Duodenal mucosa (tissue), 2 donors: ENCODE data around the gene SVIL.

ENCODE experiments used
- H3K27ac ChIP-seq: one replicate; pipeline ENCODE4 v1.7.0; 2013; ENCODE audit warnings: low read depth, low read length
- H3K27me3 ChIP-seq, 2 donors: one replicate each; pipeline ENCODE4 v1.7.0; 2013; ENCODE audit warnings: low read length in 2 of 2, control low read depth in 1 of 2; ENCODE audit not compliant: insufficient read depth in 2 of 2, control insufficient read depth in 1 of 2
- H3K36me3 ChIP-seq, 2 donors: one replicate each; pipeline ENCODE4 v1.7.0; 2013; ENCODE audit warnings: low read length in 2 of 2, control low read depth in 1 of 2; ENCODE audit not compliant: insufficient read depth in 2 of 2, control insufficient read depth in 1 of 2
- H3K4me1 ChIP-seq, 2 donors: one replicate each; pipeline ENCODE4 v1.7.0; 2013; ENCODE audit warnings: low read length in 2 of 2, control low read depth in 1 of 2; ENCODE audit not compliant: insufficient read depth in 2 of 2, control insufficient read depth in 1 of 2
- H3K4me3 ChIP-seq, 2 donors: one replicate each; pipeline ENCODE4 v1.7.0; 2013; ENCODE audit warnings: low read length in 2 of 2, low read depth in 1 of 2
- H3K9ac ChIP-seq, 2 donors: one replicate each; pipeline ENCODE4 v1.7.0; 2013; ENCODE audit warnings: low read length in 2 of 2, low read depth in 1 of 2
- H3K9me3 ChIP-seq, 2 donors: one replicate each; pipeline ENCODE4 v1.7.0; 2013; ENCODE audit warnings: low read length in 2 of 2, control low read depth in 1 of 2; ENCODE audit not compliant: control insufficient read depth in 1 of 2

The SVIL gene

DNA sequence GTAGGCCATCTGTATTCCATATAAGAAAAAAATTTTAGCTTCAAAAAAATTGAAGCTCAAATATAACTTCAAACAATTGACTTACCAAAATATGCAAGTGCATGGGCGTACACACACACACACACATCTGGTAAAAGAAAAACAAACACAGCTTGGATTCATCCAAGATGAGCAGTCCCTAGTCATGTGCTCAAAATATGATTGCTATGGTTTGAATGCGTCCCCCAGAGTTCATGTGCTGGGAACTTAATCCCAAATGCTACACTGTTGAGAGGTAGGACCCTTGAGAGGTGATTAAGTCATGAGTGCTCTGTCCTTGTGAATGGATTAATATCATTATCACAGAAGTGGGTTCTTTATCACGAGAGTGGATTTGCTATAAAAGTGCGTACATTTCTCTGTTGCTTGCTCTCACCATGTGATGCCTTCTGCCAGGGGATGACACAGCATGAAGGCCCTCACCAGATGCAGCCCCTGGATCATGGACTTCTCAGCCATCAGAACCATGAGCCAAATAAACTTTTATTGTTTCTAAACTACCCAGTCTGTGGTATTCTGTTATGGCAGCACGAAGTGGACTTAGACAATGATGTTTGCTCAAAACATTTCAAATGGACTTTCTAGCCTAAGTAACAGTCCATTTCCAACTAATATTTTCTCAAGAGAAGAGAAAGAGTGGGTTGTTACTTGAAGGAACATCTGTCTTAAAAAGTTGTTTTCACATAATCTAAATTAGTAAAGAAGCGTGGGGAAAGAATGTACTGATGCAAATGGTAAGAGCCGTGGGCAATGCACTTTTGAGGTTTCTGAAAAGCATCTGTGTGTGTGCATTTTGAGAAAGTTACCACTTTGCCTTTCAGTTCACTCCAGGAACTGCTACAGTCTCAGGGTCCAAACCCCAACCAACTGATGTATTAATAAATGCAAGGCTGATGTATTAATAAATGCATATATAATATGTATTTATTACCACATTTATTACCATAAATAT is 15.1 kb upstream of the SVIL start:
- H3K4me3 ChIP-seq: no peak overlapping the region
- no peak overlapping the region for H3K9ac ChIP-seq
- no peaks in the 10 kb centered on the region for H3K36me3 ChIP-seq
- H3K27ac ChIP-seq: no peak overlapping the region
- no peaks in the 10 kb centered on the region for H3K9me3 ChIP-seq
- no peaks in the 10 kb centered on the region for H3K27me3 ChIP-seq
- H3K4me1 ChIP-seq: peaks cover 23 to 25% of the 10 kb centered on the region in 2 donors

DNA sequence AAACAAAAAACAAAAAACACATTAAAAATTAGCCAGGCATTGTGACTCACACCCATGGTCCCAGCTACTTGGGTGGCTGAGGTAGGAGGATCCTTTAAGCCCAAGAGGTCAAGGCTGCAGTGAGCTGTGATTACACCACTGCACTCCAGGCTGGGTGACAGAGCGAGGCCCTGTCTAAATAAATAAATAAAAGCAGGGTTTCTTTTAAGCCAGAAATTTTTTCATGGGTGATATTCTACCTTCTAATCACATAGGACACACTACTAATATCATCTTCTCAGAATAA is 14.2 kb upstream of the SVIL start:
- H3K9me3 ChIP-seq: no peaks in the 10 kb centered on the region
- H3K36me3 ChIP-seq: no peaks in the 10 kb centered on the region
- no peak overlapping the region for H3K9ac ChIP-seq
- H3K27me3 ChIP-seq: no peaks in the 10 kb centered on the region
- peaks cover 23 to 25% of the 10 kb centered on the region in 2 donors for H3K4me1 ChIP-seq
- no peak overlapping the region for H3K4me3 ChIP-seq
- peak overlapping the region; percentile 27 for H3K27ac ChIP-seq

DNA sequence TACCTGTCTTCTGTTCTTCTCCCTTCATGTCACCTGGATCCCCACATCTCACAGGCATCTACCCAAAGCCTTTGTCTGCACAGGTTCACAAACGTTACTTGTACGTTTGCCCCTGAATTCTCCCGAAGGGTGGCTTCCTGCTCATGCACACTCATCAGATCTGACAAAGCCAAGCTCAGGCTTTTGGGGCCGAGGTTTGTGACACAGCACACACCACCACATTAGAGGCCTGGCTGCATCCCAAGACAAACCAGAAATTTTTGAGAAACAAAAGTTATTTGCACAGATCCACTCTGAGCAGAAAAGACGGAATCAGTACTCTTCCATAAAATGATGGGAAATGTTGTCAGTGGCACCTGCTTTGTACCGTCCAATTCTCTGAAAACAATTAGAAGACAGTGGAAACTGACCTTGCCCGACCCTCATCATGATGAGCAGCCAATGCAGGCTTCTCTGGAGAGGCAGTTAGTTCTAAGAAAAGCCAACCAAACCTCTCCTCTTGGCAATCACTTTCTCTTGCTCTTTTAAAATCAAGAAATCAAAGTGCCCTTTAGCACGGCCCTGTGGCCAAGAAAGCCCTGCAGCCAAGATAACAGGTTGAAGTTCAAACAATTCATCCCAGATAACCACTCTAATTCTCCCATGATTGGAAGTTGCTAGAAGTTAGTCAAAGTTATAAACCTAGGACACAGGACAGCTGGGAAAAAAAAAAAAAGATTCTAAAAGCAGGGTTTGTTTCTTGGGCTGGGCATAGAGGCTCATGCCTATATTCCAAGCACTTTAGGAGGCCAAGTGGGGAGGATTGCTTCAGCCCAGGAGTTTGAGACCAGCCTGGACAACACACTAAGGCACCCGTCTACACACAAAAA is 13.6 kb upstream of the SVIL start:
- Histone ChIP-seq H3K36me3 (no peaks in the 10 kb centered on the region), H3K9me3 (no peaks in the 10 kb centered on the region), H3K4me3 (peak overlapping the region; percentile 55 to 57), H3K27ac (peak overlapping the region; percentile 27), H3K9ac (peak overlapping the region; percentile 38 to 41), H3K4me1 (peaks cover 23 to 25% of the 10 kb centered on the region in 2 donors), H3K27me3 (no peaks in the 10 kb centered on the region)

- no peak overlapping the region for H3K27ac ChIP-seq
- no peaks in the 10 kb centered on the region for H3K27me3 ChIP-seq
- no peaks in the 10 kb centered on the region for H3K36me3 ChIP-seq
- H3K4me1 ChIP-seq: peaks cover 23 to 25% of the 10 kb centered on the region in 2 donors
- H3K9me3 ChIP-seq: no peaks in the 10 kb centered on the region
- H3K9ac ChIP-seq: peak overlapping the region in 1 of 2 donors; percentile 8
- H3K4me3 ChIP-seq: peak overlapping the region; percentile 55 to 57
Observed at GRCh38 chr10:29647478-29647877, 12.7 kb upstream of the SVIL start.

- Histone ChIP-seq H3K4me1 (peaks cover 23 to 25% of the 10 kb centered on the region in 2 donors), H3K27ac (no peak overlapping the region), H3K9ac (no peak overlapping the region), H3K27me3 (no peaks in the 10 kb centered on the region), H3K4me3 (peak overlapping the region; percentile 11 to 55), H3K36me3 (no peaks in the 10 kb centered on the region), H3K9me3 (no peaks in the 10 kb centered on the region)
Observed at GRCh38 chr10:29646960-29647461, 12.2 kb upstream of the SVIL start.

GRCh38 chr10:29646238-29646902 is 11.6 kb upstream of the SVIL start:
- Histone ChIP-seq H3K4me1 (peaks cover 23 to 25% of the 10 kb centered on the region in 2 donors), H3K27ac (no peak overlapping the region), H3K36me3 (no peaks in the 10 kb centered on the region), H3K9me3 (no peaks in the 10 kb centered on the region), H3K27me3 (no peaks in the 10 kb centered on the region), H3K4me3 (peak overlapping the region in 1 of 2 donors; percentile 11), H3K9ac (no peak overlapping the region)

DNA sequence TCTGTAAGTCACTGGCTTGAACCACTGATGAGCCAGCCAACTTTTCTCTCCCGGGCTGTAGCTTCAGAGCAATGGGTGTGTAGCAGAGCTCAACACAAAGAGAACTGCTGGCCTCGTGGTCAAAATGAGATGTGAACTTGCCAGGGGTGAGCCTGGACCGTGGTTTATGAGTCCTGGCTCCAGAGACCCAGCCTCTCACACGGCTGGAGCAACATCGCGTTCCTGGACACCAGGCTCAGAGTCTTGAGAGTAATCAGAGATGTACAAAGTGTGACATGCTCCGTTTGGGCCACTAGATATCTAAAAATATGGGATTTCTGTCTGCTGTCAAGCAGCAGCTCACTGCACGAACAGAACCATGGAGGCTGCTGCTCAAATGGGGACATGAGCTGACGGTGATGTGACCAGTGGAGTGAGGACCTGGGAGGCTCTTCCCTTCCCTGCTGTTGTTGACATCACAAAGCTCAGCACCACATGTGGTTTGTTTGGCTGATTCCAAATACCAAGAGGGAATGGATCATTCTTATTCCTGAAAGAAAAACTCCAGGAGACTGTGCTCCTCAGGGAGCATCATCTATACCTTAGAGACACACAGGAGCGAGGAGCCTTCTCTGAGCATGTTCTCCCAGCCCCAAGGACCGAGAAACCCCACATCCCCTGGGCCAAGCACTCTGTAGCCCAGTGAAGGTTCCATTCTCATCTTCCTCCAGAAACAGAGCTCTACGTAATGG is 9.2 kb upstream of the SVIL start:
- H3K36me3 ChIP-seq: no peaks in the 10 kb centered on the region
- no peak overlapping the region for H3K4me3 ChIP-seq
- no peak overlapping the region for H3K27ac ChIP-seq
- peaks cover 18 to 24% of the 10 kb centered on the region in 2 donors for H3K4me1 ChIP-seq
- H3K9ac ChIP-seq: no peak overlapping the region
- no peaks in the 10 kb centered on the region for H3K9me3 ChIP-seq
- no peaks in the 10 kb centered on the region for H3K27me3 ChIP-seq

GRCh38 chr10:29642990-29643389 is 8.2 kb upstream of the SVIL start:
- H3K4me1 ChIP-seq: peaks cover 13 to 17% of the 10 kb centered on the region in 2 donors
- no peaks in the 10 kb centered on the region for H3K36me3 ChIP-seq
- H3K27ac ChIP-seq: no peak overlapping the region
- H3K27me3 ChIP-seq: no peaks in the 10 kb centered on the region
- no peak overlapping the region for H3K9ac ChIP-seq
- H3K4me3 ChIP-seq: no peak overlapping the region
- H3K9me3 ChIP-seq: no peaks in the 10 kb centered on the region

DNA sequence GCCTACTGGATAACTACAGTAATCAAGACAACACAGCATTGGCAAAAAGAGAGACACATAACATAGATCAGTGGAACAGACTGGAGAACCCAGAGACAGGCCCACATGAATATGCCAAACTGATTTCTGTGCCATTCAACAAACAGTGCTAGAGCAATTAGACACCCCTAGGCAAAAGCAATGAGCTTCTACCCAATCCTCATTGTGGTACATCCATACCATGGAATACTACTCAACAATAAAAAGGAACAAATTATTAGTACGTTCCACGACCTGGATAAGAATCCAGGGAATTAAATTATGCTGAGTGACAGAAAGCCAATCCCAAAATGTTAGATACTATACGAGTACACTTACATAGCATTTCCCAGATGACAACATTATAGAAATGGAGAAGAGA is 2.8 kb upstream of the SVIL start:
- H3K27ac ChIP-seq: no peak overlapping the region

More for the DNA sequence above, 2.8 kb upstream of the SVIL start:
- no peaks in the 10 kb centered on the region for H3K9me3 ChIP-seq
- peaks cover 10 to 15% of the 10 kb centered on the region in 2 donors for H3K4me1 ChIP-seq
- H3K27me3 ChIP-seq: no peaks in the 10 kb centered on the region
- H3K9ac ChIP-seq: no peak overlapping the region
- H3K4me3 ChIP-seq: no peak overlapping the region
- no peaks in the 10 kb centered on the region for H3K36me3 ChIP-seq
